ENCODE measurements around the gene MOB3C. TPM values are rescaled to one million over a fixed set of nuclear protein-coding genes. Genes with fewer than 3 reads are reported as not detected.

The MOB3C gene
- total and polyA plus RNA-seq, 10 of the 15 experiments (the other 5 are each of a cell fraction or from before 2014, with no cell fraction given) = 1.0 to 16.0 (median 9.4) TPM

DNA sequence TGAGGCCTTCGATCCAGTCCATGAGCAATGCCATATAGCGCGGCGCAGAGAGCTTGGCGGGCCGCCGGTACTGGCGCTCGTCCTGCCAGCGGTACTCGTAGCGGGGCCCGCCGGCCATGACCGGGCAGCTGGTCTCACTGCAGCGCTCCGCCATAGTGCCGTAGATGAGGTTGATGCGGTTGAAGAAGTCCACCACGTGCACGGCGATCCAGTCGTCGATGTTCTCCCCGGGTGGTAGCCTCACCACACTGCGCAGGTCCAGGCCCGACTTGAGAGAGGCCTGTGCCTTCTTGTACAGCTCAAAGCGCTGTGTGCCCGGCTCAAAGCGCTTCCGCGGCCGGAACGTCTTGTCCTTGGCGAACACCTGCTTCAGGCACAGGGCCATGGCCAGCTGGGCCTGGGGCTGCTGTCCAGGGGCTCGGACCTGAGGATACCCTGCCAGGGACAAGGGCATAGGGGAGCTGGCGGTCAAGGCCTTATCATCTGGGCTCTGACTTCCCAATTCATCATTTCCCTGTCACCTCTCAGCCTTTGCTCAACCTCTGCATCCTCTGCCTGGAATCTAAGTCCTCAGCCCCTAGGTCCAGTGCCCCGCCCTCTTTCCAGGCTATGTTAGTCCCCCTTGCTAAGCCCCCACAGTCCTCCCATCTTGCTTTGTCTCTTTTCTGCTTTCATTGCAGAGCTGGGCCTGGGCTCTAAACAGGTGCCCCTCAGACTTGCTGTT is 3.5 kb downstream of the MOB3C start:
- peak overlapping the region; percentile 87 for H3K4me2 ChIP-seq (ENCODE audit: control insufficient read depth, insufficient read depth)
- in situ Hi-C loops (cut with MboI) = no loop called here

DNA sequence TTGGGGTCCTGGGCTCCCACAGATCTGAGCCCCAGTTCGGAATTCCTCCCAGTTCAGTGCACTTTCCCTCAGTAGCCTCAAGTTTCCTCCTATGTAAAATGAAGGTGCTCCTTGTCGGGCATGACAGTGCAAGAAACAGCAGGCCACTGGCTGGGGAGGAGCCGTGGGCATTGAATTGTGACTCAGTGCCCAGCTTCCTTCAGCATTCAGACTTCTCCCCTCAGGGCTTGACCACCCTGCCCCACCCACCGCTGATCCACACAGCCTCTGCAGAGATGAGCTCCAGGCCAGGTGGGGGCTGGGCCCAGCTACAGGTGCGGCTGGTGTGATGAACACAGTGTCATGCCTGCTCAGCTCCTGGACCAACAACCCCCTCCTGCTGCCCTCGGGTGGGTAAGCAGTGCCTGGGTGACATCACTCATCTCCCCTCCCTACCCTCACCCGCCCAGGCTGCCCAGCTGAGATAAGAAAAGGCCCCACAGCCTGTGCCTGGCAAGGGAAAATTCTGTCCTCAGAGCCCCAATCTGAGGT is 4.9 kb downstream of the MOB3C start:
- no peak for ATAC-seq
- FAIRE-seq = no peak
- CTCF ChIA-PET = no interaction called here
- no peak overlapping the region; the same call in 1 of the 2 replicates for H3K9ac ChIP-seq (ENCODE audit: control insufficient read depth, insufficient read depth, low read length)
- no peak for DNase-seq (ENCODE audit: low read depth, low spot score)
- H2AFZ ChIP-seq (ENCODE audit: control insufficient read depth, low read depth, low read length) = no peak overlapping the region
- peak overlapping the region; percentile 32; the same call in 1 of the 2 replicates for H3K4me3 ChIP-seq
- 81% methylated on average over 7 of the region's 7 CpGs for WGBS (ENCODE audit: insufficient coverage, insufficient replicate concordance, low lambda C conversion rate, missing lambda C conversion rate)
- RAD21 ChIA-PET (ENCODE audit: unreplicated experiment) = no interaction called here
- in situ Hi-C loops (cut with MboI) = no loop called here
- peaks cover 27% of the 10 kb centered on the region for H3K4me1 ChIP-seq (ENCODE audit: control insufficient read depth, insufficient read depth, low read length)
- BruUV-seq (replicated peaks) = no TSS peak
- intact Hi-C loops (cut with micrococcal nuclease; ENCODE audit: unreplicated experiment) = no loop called here
- TF ChIP-seq LARP7 (IDR thresholded peaks at IDR 0.05) (no peak), NFYB (IDR thresholded peaks at IDR 0.05; ENCODE audit: insufficient read depth, low read depth, low read length) (no peak), RBBP5 (conservative IDR thresholded peaks at IDR 0.05) (no peak), TARDBP (IDR thresholded peaks at IDR 0.05; ENCODE audit: borderline replicate concordance) (no peak), HDGF (IDR thresholded peaks at IDR 0.05) (no peak), ESRRA (IDR thresholded peaks at IDR 0.05; ENCODE audit: low read length) (no peak), CEBPB (IDR thresholded peaks at IDR 0.05; ENCODE audit: borderline replicate concordance in 1 of 2, low read depth in 2 of 2, low read length in 2 of 2) (no peak)
- TF ChIP-seq, protein P1, sequence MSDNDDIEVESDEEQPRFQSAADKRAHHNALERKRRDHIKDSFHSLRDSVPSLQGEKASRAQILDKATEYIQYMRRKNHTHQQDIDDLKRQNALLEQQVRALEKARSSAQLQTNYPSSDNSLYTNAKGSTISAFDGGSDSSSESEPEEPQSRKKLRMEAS (IDR thresholded peaks at IDR 0.05; ENCODE audit: low read depth, low read length) = no peak
- TF ChIP-seq, protein P2, sequence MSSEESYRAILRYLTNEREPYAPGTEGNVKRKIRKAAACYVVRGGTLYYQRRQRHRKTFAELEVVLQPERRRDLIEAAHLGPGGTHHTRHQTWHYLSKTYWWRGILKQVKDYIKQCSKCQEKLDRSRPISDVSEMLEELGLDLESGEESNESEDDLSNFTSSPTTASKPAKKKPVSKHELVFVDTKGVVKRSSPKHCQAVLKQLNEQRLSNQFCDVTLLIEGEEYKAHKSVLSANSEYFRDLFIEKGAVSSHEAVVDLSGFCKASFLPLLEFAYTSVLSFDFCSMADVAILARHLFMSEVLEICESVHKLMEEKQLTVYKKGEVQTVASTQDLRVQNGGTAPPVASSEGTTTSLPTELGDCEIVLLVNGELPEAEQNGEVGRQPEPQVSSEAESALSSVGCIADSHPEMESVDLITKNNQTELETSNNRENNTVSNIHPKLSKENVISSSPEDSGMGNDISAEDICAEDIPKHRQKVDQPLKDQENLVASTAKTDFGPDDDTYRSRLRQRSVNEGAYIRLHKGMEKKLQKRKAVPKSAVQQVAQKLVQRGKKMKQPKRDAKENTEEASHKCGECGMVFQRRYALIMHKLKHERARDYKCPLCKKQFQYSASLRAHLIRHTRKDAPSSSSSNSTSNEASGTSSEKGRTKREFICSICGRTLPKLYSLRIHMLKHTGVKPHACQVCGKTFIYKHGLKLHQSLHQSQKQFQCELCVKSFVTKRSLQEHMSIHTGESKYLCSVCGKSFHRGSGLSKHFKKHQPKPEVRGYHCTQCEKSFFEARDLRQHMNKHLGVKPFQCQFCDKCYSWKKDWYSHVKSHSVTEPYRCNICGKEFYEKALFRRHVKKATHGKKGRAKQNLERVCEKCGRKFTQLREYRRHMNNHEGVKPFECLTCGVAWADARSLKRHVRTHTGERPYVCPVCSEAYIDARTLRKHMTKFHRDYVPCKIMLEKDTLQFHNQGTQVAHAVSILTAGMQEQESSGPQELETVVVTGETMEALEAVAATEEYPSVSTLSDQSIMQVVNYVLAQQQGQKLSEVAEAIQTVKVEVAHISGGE (CRISPR knock-in tag; IDR thresholded peaks at IDR 0.05) = no peak
- H3K36me3 ChIP-seq (ENCODE audit: control insufficient read depth in 2 of 2, insufficient read depth in 2 of 2, low read length in 1 of 2) = peaks cover 0 to 6% of the 10 kb centered on the region in 2 experiments; a peak in 2 of 4 replicates
- peak overlapping the region; percentile 30 for H3K4me2 ChIP-seq (ENCODE audit: control insufficient read depth, insufficient read depth)
- H3K27ac ChIP-seq (ENCODE audit: control insufficient read depth, insufficient read depth) = no peak overlapping the region; the same call in 1 of the 2 replicates
- POLR2A ChIA-PET = interaction anchor here (8.8 kb wide), 1 partner anchor 8 kb away, joined by 124 read pairs; the partner anchor contains the start of gene MKNK1
- SMC1A ChIA-PET (ENCODE audit: uncharacterized antibody, unreplicated experiment) = no interaction called here
- H4K20me1 ChIP-seq (ENCODE audit: control insufficient read depth, insufficient read depth) = no peaks in the 10 kb centered on the region
- no peaks in the 10 kb centered on the region for H3K27me3 ChIP-seq (replicated peaks in 1 of 2; ENCODE audit: control insufficient read depth in 2 of 2, insufficient read depth in 2 of 2, low read length in 1 of 2)
- no peaks in the 10 kb centered on the region for H3K9me3 ChIP-seq (replicated peaks; ENCODE audit: control insufficient read depth, insufficient read depth, low read length)
- H3K79me2 ChIP-seq (ENCODE audit: control insufficient read depth, insufficient read depth, low read length) = peaks cover 36% of the 10 kb centered on the region

More for the DNA sequence above, 3.5 kb downstream of the MOB3C start:
- ChIA-PET CTCF (interaction anchor here (0.9 to 4.3 kb wide), 4 partner anchors 9 to 113 kb away, joined by 3 to 30 read pairs (median 3); partner anchors contain the start of genes ATPAF1 and MKNK1), POLR2A (interaction anchor here (1.1 to 8.8 kb wide), 2 partner anchors 9 kb away, joined by 3 to 124 read pairs; partner anchors contain the start of gene MKNK1), RAD21 (ENCODE audit: unreplicated experiment) (interaction anchor here (1.3 to 4.3 kb wide), 2 partner anchors 9 to 106 kb away, joined by 3 to 41 read pairs; partner anchors contain the start of genes EFCAB14 and MKNK1), SMC1A (ENCODE audit: uncharacterized antibody, unreplicated experiment) (interaction anchor here (1.4 to 1.7 kb wide), 3 partner anchors 7 to 11 kb away, joined by 4 to 14 read pairs (median 6); partner anchors contain the start of gene MKNK1)
- Histone ChIP-seq H3K9ac (ENCODE audit: control insufficient read depth, insufficient read depth, low read length) (peak overlapping the region; percentile 49; the same call in 1 of the 2 replicates), H3K4me1 (ENCODE audit: control insufficient read depth, insufficient read depth, low read length) (peaks cover 38% of the 10 kb centered on the region), H3K4me3 (peak overlapping the region; percentile 65; the same call in 1 of the 2 replicates), H3K79me2 (ENCODE audit: control insufficient read depth, insufficient read depth, low read length) (peaks cover 36% of the 10 kb centered on the region), H3K27ac (ENCODE audit: control insufficient read depth, insufficient read depth) (peak overlapping the region; percentile 64), H3K27me3 (replicated peaks in 1 of 2; ENCODE audit: control insufficient read depth in 2 of 2, insufficient read depth in 2 of 2, low read length in 1 of 2) (no peaks in the 10 kb centered on the region), H4K20me1 (ENCODE audit: control insufficient read depth, insufficient read depth) (no peaks in the 10 kb centered on the region), H3K9me3 (replicated peaks; ENCODE audit: control insufficient read depth, insufficient read depth, low read length) (no peaks in the 10 kb centered on the region), H2AFZ (ENCODE audit: control insufficient read depth, low read depth, low read length) (no peak overlapping the region), H3K36me3 (ENCODE audit: control insufficient read depth in 2 of 2, insufficient read depth in 2 of 2, low read length in 1 of 2) (peaks cover 0 to 6% of the 10 kb centered on the region in 2 experiments; a peak in 2 of 4 replicates)
- DNase-seq (ENCODE audit: low read depth, low spot score) (no peak), ATAC-seq (no peak), FAIRE-seq (no peak)
- intact Hi-C loops (cut with micrococcal nuclease; ENCODE audit: unreplicated experiment) = no loop called here
- TF ChIP-seq MTA2 (IDR thresholded peaks at IDR 0.05; ENCODE audit: low read depth) (no peak), BHLHE40 (IDR thresholded peaks at IDR 0.05; ENCODE audit: borderline replicate concordance in 1 of 2, low read depth in 2 of 2, low read length in 1 of 2) (no peak)
- WGBS (ENCODE audit: insufficient coverage, insufficient replicate concordance, low lambda C conversion rate, missing lambda C conversion rate) = 95% methylated on average over 36 of the region's 38 CpGs
- no TSS peak for BruUV-seq (replicated peaks)
